Renal cortex interstitium (tissue), 11 donors: ENCODE data around the gene PTGES. TPM values are rescaled to one million over a fixed set of nuclear protein-coding genes. Genes with fewer than 3 reads are reported as not detected.

Experiments
- DNase-seq, 11 donors: peaks; one replicate each; pipeline ENCODE4 v3.0.0-alpha.2; 2013; ENCODE audit warnings: low read depth in 9 of 11, low spot score in 4 of 11; ENCODE audit errors: extremely low read depth in 1 of 11
- polyA plus RNA-seq, 3 donors: library from polyadenylated mRNA; unstranded; fragments of 120-200 nt; gene quantifications; one replicate each; pipeline ENCODE4 v1.2.1, GENCODE V29; 2013; ENCODE audit not compliant: insufficient read length in 3 of 3

Gene PTGES
- polyA plus RNA-seq, 3 donors = 3.4 to 5.0 (median 4.0) TPM

DNA sequence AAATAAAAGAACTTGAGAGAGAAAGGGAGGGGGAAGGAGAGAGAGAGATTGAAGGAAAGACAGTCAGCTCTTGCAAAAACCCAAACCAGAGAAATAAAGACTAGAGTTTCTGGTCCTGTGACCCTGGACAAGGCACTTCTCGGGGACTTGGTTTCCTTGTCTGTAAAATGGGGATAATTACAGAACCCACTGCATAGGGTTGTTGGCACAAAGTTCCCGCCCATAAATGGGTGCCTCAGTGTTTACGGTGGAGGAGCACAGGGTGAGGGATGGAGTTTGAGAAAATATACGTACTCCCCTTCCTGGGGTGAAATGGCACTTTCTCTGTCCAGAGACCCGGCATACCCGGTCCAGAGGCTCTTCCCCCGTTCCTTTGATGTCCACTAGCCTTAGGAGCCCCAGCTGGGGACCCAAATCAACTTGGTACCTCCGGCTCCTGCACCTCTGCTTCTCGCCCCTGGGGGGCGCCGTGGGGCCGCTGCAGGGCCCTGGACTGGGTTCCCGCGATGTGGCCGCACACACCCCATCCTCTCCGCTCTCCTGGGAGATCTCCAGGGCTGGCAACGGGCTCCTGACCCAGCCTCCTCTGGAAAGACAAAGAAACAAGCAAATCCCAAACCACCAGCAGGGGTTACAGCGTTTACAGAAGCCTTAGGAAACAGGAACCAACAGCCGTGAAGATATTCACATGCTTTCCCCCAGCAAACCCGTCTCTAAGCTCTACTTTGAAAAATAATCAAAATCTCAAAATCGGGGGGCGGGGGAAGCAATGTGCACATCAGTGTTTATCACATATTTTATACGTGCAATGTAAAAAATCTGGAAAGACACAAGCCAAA, 26.3 kb downstream of the PTGES start:
- DNase-seq = peak in 1 of 11 donors; percentile 38

DNA sequence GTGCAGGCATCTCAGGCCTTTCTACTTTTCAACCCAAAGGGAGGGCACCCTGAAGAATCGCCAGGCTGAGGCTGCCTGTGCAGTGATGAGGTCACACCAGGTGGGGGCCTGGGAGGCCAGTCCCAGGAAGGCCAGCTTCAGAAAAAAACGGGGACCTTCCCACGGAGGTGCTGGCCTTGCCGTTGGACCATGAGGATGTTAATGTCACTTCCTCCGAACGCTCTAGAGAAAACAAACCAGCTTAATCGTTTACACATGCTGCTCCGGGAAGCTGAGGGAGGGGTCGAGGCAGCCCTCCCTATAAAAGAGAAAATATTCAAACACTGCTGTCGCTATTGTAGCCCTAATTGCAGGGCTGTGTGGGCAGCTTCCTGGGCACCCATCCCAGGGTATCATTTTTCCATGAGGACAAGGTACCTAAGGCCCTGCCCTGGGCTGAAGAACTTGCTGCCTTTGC, 27.0 kb downstream of the PTGES start:
- no peak for DNase-seq

DNA sequence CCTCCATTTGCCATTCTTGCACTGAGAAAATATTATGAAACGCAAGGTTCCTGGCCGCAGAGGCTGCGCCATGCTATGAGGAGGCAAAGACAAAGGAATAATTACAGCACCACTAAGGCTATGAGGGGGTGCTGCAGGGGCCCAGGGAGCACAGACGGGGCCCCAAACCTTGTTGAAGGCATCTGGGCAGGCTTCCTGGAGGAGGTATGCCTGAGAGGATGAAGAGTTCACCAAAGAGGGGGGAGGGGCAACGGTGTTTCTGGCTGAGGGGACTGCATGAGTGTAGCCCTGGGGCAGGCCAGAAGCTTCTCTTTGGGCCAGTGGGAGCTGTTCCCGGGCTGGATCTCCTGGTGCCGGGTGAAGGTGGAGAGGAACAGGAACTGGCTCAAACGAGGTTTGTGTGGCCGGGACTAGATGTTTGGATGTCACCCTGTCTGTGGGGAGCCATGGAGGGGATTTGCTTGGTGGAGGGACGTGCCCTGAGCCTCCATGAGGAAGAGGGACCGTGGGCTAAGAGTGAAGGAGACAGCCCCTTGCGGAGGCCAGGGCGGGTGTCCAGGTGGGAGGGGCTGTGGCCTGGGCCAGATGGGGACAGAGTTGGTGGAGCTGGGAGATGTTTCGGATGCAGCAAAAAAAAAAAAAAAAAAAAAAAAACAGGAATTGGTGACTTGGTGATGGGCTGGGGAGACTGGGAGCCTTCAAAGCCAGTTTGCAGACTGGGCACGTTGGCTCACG, 28.2 kb downstream of the PTGES start:
- DNase-seq = no peak

DNA sequence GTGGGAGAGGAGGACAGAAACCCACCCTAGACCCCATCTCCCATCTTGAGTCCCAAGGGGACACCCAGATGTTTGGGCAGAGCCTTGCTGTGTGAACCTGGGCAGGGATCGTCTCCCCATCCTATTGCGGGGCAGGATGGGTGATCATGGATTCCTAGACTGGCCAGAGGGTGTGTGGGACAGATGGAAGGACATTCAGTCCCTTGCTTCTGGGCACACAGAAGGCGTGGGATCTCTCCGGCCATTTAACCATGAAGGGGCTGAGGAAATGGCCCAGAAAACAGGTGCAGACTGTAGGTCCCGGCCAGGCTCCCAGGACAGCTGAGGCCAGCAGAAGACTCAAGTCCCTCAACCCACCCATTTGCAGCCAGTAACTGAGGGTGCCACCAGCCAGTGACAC, 29.9 kb downstream of the PTGES start:
- DNase-seq = no peak

DNA sequence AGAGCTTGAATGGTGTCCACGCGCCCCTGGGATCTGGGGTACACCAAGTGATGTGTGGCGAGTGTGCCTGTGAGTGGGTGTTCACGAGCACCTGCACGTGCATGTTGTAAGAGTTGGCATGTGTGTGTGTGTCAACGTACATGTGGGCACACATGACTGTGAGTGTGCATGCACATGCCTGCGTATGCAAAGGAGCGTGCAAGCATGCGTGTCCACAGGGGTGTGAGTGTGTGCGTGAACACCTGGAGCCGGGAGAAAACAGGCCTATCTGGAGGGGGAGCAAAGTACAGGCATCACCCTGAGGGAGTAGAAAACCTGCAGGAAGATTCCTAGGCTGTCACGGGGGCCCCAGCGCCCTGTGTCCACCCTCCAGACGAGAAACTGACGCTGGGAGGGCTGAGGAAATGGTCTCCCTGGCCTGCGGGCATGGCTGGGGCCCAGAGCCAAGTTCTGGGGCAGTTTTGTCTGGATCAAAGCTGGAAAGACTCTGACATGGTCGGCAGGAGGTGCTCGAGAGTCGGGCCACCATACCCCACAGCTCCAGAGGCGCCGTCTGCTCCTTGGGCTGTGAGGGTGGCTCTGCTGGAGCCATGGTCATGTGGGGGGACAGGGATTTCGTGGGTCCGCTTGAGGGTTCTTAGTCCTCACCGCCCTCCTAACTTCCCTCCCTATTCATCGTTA, 31.8 kb downstream of the PTGES start:
- no peak for DNase-seq

DNA sequence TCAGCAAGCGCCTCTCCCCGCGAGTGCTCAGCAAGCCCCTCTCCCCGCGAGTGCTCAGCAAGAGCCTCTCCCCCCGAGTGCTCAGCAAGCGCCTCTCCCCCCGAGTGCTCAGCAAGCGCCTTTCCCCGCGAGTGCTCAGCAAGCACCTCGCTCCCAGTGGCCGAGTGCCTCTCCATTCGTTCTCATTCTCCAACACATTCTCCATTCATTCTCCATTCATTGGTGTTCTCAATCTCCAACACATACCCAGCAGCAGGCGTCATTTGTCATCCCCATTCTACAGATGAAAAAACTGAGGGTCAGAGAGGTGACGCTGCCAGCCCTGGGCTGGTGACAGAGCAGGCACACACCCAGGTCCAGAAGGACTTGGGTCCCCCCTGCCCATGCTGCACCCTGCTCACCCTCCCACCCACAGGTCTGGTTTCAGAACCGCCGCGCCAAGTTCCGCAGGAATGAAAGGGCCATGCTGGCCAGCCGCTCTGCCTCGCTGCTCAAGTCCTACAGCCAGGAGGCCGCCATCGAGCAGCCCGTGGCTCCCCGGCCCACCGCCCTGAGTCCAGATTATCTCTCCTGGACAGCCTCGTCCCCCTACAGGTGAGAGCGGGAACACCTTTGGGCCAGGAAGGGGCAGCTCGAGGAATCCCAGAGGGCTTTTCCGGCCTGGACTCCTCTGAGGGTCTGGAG, 32.5 kb downstream of the PTGES start:
- DNase-seq = no peak

DNA sequence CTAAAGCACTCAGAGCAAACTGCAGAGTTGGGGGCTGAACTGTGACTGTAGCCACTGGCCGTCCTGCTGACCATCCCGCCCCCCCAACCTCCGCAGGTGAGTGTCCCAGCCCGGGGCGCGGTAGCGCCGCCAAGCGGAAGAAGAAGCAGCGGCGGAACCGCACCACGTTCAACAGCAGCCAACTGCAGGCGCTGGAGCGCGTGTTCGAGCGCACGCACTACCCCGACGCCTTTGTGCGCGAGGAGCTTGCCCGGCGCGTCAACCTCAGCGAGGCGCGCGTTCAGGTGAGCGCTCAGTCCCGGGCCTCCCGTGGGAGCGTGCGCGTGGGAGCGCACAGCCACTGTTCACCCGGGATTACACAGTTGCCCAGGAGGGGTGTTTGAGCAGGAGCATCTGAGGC, 33.7 kb downstream of the PTGES start:
- DNase-seq = no peak

DNA sequence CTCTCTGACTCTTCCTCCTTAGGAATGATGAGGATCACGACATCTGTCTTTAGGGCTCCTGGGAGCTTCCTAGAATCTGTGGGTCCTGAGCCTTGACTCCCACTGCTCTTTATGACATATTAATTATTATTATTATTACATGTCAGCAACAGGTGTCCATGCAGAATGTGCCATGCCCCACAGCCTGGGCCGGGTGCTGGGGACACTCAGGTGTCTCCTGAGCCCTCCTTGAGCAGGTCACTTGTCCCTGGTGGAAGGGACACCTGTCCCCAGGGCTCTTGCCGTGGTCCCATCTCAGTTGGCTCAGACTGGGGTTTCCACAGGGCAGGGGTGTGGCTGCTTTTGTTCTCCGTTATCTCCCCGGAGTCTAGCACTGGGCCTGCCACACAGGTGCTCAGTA, 34.2 kb downstream of the PTGES start:
- no peak for DNase-seq

DNA sequence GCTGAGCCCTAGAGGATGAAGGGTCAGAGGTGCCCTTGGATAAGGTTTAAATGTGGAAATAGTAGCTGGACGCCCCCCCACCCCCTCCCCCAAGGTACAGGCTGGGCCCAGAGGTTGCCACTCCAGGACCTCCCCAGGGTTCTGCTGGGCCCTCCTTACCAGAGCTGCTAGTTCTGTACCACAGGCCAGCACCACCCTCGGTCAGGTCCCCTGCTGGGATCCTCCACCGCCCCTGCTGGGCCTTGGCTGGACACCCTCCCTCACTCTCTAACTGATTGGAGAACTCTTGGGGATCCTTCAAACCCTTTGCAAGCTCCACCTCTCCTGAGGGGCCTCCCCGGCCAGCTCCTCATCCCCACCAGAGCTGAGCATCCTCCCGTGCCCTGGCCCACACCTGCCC, 34.9 kb downstream of the PTGES start:
- DNase-seq = no peak

DNA sequence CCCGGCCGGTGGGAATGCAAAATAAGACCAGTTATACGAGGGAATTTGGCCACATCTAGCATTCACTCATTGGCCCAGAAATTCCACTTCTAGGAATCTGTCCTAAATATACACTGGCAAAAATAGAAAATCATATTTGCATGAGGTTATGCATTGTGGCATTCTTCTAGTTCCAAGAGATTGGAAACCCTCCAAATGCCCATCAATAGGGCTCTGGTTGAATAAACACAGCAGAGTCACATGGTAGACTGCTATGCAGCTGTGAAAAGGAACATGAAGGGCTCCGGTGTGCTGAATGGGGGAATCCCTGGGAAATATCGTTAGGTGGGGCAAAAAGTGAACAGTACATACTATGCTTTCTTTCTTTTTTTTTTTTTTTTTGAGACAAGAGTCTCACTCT, 36.8 kb downstream of the PTGES start:
- no peak for DNase-seq

DNA sequence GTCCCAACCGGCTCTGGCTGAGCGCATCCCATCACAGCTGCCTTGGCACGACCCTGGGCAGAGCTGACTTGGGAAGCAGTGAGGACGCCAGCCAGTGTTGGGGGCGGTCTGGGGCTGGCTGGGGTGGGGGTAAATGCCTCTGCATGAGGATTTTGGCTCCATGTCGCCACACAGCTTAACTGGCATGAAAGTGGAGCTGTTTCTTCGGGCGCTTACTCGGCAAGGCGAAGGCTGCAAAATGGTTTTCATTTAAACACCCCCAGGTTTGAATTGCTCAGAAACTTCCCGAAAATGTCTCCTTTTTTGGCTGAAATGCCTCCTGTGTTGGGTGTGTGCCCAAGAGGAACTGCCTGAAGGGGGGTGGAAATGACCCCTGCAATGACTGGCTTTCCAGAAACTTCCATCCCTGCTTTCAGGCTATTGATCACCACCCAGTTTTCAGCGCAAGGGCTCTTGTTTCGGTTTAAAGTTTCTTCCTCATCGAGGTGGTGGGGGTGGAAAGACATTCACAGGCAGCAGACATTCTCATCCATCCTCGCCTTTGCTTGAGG, 38.3 kb downstream of the PTGES start:
- no peak for DNase-seq

DNA sequence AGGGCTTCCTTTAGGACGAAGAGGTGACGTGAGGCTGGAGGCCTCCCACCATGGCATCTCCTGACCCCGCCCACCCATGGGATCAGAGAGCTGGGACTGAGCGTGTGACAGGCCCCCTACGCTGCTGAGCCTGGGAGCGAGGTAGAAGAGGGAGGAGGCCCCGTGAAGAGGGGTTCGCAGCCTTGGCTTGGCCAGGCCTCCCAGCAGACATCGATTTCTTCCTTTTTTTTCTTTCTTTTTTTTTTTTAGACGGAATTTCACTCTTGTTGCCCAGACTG, 39.5 kb downstream of the PTGES start:
- DNase-seq = no peak

DNA sequence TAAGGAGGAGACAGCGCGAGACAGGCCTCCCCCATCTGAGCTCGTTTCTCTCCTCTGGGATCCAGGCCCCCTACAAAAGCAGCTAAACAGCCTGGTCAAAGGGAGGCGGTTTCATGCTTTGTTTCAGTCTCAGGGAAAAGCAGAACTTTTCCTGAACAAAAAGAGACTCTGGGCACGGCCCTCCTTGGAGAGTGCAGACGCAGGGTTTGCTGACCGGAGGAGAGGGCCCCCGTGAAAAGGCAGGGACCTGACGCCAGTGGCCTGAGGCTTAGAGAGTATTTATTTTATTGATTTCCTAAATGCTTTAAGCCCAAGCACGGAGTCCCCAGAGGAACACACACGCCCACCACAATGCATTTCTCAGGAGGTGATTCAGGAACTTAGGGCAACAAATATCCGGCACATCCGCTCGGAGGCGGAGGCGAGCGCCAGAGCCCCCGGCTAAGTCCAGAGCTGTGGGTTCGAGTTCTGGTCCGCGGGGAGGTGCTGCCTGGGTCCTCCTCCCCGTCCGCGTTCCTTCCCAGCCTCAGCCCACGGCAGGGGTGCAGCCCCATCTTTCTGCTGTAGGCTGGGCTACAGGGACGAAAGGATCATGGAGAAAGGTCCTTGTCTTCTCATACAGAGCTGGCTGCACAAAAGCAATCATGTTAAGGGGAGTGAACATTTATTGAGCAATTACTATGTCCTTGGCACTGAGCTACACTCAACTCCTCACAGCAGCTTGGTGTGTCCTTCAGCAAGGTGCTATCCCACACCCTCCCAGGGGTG, 40.0 kb downstream of the PTGES start:
- no peak for DNase-seq

DNA sequence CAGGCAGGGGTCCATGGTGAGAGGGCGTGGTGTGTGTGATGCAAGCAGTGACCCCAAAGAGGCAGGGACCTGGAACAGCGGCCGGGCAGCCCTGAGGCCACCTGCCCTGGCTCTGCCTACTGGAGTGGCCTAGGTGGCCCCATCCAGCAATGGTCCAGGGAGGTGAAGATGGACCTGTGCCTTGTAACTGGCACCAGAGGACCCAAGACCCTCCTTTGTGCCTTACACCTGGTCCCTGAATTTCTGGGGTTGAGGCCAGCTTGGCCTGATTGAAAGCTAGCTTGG, 42.7 kb downstream of the PTGES start:
- no peak for DNase-seq

DNA sequence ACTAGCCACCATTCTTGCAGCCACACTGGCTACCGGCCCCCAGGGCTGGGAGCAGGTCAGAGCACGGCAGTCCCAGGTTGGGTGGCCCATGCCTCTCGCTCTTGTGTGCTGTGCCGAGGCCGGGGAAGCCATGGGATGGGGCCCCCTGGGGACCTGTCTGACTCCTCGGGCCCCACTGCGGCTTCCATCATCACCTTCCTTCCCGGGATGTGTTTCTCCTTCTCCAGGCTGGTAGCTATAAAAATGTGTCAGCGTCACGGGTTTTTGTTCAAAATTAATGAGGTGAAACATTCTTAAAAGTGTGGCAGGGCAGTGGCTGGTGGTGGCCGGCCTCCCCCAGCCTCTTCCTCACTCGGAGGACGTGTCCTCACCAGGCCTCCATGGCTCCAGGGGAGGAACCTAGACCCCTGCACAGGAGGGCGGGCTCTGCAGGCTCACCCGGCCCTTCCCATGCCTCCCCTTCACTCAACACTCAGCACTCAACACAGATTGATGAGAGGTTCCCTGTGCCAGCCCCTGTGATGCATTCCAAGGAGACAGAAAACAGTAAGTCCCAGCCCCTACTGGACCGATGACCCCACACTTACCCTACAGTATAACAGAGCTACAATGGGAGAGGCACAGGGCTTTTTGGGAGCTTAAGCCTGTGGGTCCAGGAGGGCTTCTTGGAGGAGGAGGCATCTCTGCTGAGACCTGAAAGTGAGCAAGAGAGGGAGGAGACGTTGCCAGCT, 43.2 kb downstream of the PTGES start:
- DNase-seq = peak in 1 of 11 donors; percentile 39

DNA sequence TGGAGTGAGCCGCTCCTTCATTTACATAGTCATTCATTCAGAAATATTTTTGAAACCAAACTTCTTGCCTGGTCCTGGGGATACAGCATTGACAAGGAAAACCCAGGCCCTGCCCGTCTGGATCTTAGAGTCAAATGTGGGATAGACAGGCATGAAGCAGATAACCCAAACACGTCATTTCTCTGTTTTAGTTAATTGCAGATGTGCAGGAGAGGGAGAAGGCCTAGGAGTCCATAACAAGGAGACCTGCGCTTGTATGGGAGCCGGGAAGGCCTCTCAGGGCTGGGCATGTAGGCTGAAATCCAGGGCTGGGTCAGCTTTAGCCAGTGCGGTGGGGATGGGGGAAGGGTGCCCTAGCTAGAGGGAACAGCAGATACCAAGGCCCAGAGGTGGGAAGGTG, 44.0 kb downstream of the PTGES start:
- DNase-seq = no peak

DNA sequence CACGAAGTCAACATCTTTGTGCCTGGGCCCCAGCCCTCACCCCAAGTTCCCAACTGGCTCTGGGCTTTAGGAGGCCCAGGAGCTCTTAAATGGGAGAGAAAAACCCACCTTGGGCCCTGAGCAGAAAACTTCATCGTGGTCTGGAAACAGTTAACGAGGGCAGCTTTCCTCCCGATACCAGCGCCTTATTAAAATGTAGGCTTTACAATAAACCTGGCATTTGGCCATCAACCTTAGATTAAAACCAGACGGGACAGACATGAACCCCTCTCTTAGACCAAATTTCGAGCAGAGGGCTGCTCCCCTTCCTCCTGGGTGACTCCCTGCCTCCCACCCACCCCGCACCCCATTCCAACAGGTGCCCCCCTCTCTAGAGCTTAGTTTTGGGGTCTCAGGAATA, 48.0 kb downstream of the PTGES start:
- DNase-seq = no peak

DNA sequence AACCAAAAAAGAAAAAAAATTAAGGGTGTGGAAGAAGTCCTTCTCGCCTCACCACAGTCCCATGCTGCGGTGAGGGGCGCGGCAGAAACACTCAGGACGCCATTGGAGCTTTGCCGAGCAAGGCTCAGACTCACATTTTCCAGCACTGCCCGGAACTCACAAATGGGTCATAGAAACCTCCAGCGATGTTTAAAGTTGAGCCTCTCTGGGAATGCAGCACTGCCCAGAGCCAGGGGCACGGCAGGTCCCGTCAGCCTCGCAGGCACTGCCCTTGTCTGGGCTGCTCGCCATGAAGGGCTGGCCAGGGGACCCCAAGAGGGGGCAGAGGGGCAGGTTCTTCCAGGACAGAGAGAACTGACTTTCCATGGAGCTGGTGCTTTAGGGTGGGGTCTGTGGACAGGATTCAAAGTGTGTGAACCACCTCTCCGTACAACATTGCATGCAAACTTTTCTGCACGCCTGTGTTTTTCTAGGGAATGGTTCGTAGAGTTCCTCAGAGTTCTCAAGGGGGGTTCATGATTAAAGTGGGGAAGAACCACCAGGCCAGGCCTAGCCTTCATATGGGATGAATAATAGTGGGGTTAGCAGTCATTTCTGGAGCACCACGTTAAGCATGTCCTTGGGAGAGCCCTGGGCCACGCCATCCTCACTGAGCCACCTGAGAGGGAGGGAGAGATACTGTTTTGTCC, 49.0 kb downstream of the PTGES start:
- no peak for DNase-seq
